ENCODE results near the gene C1QTNF12.

- TF ChIP-seq EP300 (conservative IDR thresholded peaks at IDR 0.05; ENCODE audit: poor library complexity, severe bottlenecking) (no peak), RAD21 (conservative IDR thresholded peaks at IDR 0.05) (no peak), POLR2AphosphoS5 (IDR thresholded peaks at IDR 0.05) (no peak), CTCF (IDR thresholded peaks at IDR 0.05; ENCODE audit: poor library complexity, severe bottlenecking) (no peak)
Measured at GRCh38 chr1:1215080-1215676, 31.3 kb downstream of the C1QTNF12 start.

Measured in neural cell (in vitro differentiated cells).